ENCODE data around the gene GJB2. TPM values are rescaled to one million over a fixed set of nuclear protein-coding genes. Genes with fewer than 3 reads are reported as not detected.

The GJB2 gene
- total and polyA plus RNA-seq, 2 donors (not counting 1 experiment from before 2014, with no cell fraction given): 0.09 TPM; not detected in 1

DNA sequence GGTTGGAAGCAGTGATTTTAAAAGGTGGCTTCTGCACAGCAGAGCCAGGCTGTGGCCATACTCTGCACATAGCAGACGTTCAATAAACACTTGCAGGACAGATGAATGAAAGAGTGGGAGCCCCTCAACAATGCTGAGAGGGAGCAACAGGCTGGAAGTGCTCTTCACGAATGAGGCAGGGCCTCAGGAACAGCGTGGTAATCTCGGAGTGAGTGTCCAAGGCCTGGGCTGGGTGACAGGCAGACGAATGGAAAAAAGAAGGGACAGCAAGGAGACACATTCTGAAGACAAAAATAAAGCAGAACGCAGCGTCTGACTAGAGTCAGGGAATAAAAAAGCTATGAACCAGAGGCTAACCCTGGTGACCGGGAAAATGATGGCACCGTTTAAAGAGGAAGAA, 43.0 kb downstream of the GJB2 start:
- Histone ChIP-seq H3K9ac (ENCODE audit: insufficient read depth, low read length) (no peak overlapping the region), H3K27ac (ENCODE audit: insufficient read depth, low read length) (no peak overlapping the region), H3K36me3 (ENCODE audit: control insufficient read depth, insufficient read depth, low read length) (no peaks in the 10 kb centered on the region), H3K9me3 (ENCODE audit: control insufficient read depth, insufficient read depth, low read depth, low read length) (no peaks in the 10 kb centered on the region), H4K20me1 (ENCODE audit: control insufficient read depth, extremely low read depth, insufficient read depth, low read length) (no peaks in the 10 kb centered on the region), H3K4me2 (ENCODE audit: extremely low read depth, insufficient read depth, low read length) (no peak overlapping the region), H3K4me3 (replicated peaks in 1 of 4; ENCODE audit: control extremely low read depth in 1 of 4, insufficient read depth in 1 of 4, low read depth in 3 of 4, low read length in 4 of 4) (no peak overlapping the region), H2AFZ (ENCODE audit: low read length) (no peak overlapping the region), H3K4me1 (ENCODE audit: control insufficient read depth, extremely low read depth, insufficient read depth, low read length) (no peaks in the 10 kb centered on the region), H3K27me3 (ENCODE audit: control insufficient read depth, insufficient read depth, low read length) (peaks cover 13% of the 10 kb centered on the region), H3K79me2 (ENCODE audit: control insufficient read depth, insufficient read depth, low read length) (no peaks in the 10 kb centered on the region)
- DNase-seq (ENCODE audit: low read depth in 2 of 2): no peak
- TF ChIP-seq, protein P1, sequence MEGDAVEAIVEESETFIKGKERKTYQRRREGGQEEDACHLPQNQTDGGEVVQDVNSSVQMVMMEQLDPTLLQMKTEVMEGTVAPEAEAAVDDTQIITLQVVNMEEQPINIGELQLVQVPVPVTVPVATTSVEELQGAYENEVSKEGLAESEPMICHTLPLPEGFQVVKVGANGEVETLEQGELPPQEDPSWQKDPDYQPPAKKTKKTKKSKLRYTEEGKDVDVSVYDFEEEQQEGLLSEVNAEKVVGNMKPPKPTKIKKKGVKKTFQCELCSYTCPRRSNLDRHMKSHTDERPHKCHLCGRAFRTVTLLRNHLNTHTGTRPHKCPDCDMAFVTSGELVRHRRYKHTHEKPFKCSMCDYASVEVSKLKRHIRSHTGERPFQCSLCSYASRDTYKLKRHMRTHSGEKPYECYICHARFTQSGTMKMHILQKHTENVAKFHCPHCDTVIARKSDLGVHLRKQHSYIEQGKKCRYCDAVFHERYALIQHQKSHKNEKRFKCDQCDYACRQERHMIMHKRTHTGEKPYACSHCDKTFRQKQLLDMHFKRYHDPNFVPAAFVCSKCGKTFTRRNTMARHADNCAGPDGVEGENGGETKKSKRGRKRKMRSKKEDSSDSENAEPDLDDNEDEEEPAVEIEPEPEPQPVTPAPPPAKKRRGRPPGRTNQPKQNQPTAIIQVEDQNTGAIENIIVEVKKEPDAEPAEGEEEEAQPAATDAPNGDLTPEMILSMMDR (conservative IDR thresholded peaks at IDR 0.05 in 1 of 2, IDR thresholded peaks at IDR 0.05 in 1 of 2; ENCODE audit: low read depth in 1 of 2, low read length in 2 of 2): no peak
- no peak for TF ChIP-seq EZH2 (IDR thresholded peaks at IDR 0.05; ENCODE audit: low read length, missing control alignments)

DNA sequence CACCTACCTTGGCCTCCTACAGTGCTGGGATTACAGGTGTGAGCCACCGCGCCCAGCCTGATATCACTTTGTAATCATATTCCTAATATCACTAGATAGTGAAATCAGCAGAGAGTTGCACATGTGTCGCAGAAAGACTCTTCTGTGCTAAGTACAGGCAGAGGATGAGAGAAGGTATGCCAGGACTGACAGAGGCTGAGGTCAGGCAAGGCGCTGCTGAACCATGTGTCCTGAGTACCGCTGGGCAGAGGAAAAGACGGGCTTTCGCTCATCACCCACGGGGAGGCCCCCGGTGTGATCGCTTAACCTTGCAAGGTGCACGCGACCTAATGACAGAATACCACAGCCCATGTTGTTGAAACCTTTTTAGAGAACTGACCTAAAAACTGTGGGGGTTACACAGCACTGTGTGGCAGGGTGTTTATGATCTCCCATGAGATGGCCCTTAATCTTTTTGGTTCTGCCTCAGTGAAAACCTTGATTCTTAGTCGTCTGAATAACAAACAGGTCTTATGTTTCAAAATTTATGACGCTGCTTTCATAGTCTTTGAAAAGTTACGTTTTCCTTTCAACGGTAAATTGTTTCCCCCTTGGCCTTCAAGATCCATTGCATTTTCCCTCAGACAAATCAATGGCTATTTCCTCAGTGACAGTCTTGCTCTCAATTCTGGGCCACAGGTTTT, 44.1 kb downstream of the GJB2 start:
- H3K4me2 ChIP-seq (ENCODE audit: extremely low read depth, insufficient read depth, low read length): no peak overlapping the region
- TF ChIP-seq EZH2 (IDR thresholded peaks at IDR 0.05; ENCODE audit: low read length, missing control alignments): no peak
- TF ChIP-seq, protein P1 (conservative IDR thresholded peaks at IDR 0.05 in 1 of 2, IDR thresholded peaks at IDR 0.05 in 1 of 2; ENCODE audit: low read depth in 1 of 2, low read length in 2 of 2): no peak
- no peak for DNase-seq (ENCODE audit: low read depth in 2 of 2)

DNA sequence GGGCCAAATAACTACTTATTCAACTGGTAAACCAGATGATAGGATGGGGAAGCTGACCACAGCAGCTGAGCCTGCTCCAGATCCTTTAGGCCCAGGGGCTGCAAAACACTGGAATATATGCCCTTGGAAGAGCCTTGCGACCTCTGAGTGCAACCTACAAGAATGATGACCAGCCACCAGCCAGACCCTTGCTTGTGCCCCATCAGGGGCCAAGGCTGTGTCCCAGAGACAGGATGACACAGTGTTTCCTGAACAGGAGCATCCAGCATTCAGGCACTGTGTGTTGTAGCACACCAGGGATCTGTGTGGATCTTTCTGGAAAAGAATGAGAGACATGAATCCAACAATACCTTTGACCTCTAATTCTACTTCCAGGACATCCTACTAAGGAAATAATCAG, 46.4 kb downstream of the GJB2 start:
- TF ChIP-seq, protein P1 (conservative IDR thresholded peaks at IDR 0.05 in 1 of 2, IDR thresholded peaks at IDR 0.05 in 1 of 2; ENCODE audit: low read depth in 1 of 2, low read length in 2 of 2): no peak
- no peak for TF ChIP-seq EZH2 (IDR thresholded peaks at IDR 0.05; ENCODE audit: low read length, missing control alignments)
- no peaks in the 10 kb centered on the region for H3K9me3 ChIP-seq (ENCODE audit: control insufficient read depth, insufficient read depth, low read depth, low read length)
- DNase-seq (ENCODE audit: low read depth in 2 of 2): no peak
- no peak overlapping the region for H3K4me3 ChIP-seq (replicated peaks in 1 of 4; ENCODE audit: control extremely low read depth in 1 of 4, insufficient read depth in 1 of 4, low read depth in 3 of 4, low read length in 4 of 4)
- no peaks in the 10 kb centered on the region for H3K4me1 ChIP-seq (ENCODE audit: control insufficient read depth, extremely low read depth, insufficient read depth, low read length)
- H2AFZ ChIP-seq (ENCODE audit: low read length): no peak overlapping the region
- H3K4me2 ChIP-seq (ENCODE audit: extremely low read depth, insufficient read depth, low read length): no peak overlapping the region
- H3K79me2 ChIP-seq (ENCODE audit: control insufficient read depth, insufficient read depth, low read length): no peaks in the 10 kb centered on the region
- no peak overlapping the region for H3K27ac ChIP-seq (ENCODE audit: insufficient read depth, low read length)
- no peaks in the 10 kb centered on the region for H4K20me1 ChIP-seq (ENCODE audit: control insufficient read depth, extremely low read depth, insufficient read depth, low read length)
- no peak overlapping the region for H3K9ac ChIP-seq (ENCODE audit: insufficient read depth, low read length)
- H3K36me3 ChIP-seq (ENCODE audit: control insufficient read depth, insufficient read depth, low read length): no peaks in the 10 kb centered on the region
- H3K27me3 ChIP-seq (ENCODE audit: control insufficient read depth, insufficient read depth, low read length): peaks cover 32% of the 10 kb centered on the region

More for the DNA sequence above, 44.1 kb downstream of the GJB2 start:
- Histone ChIP-seq H3K9me3 (ENCODE audit: control insufficient read depth, insufficient read depth, low read depth, low read length) (no peaks in the 10 kb centered on the region), H3K27ac (ENCODE audit: insufficient read depth, low read length) (no peak overlapping the region), H3K36me3 (ENCODE audit: control insufficient read depth, insufficient read depth, low read length) (no peaks in the 10 kb centered on the region), H3K79me2 (ENCODE audit: control insufficient read depth, insufficient read depth, low read length) (no peaks in the 10 kb centered on the region), H2AFZ (ENCODE audit: low read length) (no peak overlapping the region), H3K4me3 (replicated peaks in 1 of 4; ENCODE audit: control extremely low read depth in 1 of 4, insufficient read depth in 1 of 4, low read depth in 3 of 4, low read length in 4 of 4) (no peak overlapping the region), H3K4me1 (ENCODE audit: control insufficient read depth, extremely low read depth, insufficient read depth, low read length) (no peaks in the 10 kb centered on the region), H3K27me3 (ENCODE audit: control insufficient read depth, insufficient read depth, low read length) (peaks cover 19% of the 10 kb centered on the region), H4K20me1 (ENCODE audit: control insufficient read depth, extremely low read depth, insufficient read depth, low read length) (no peaks in the 10 kb centered on the region), H3K9ac (ENCODE audit: insufficient read depth, low read length) (no peak overlapping the region)

Data from fibroblast of lung (primary cell).